HFF-Myc (cell line): Measurements from ENCODE around the gene HTN3.
"Not testable (repeated sequence)": the region's sequence is repeated elsewhere in the genome, so short reads cannot be mapped to it uniquely, and the experiment has no call there.

Experiments
- DNase-seq: peaks from one replicate; pipeline ENCODE4 v3.0.0-alpha.2; 2011; ENCODE audit warnings: low read depth; ENCODE audit errors: extremely low read depth
- H3K4me3 ChIP-seq: replicated peaks from 2 replicates; pipeline ENCODE4 v1.5.1; 2011; ENCODE audit warnings: low read depth, mild to moderate bottlenecking, control low read depth, low read length
- CTCF ChIP-seq: IDR thresholded peaks from 2 replicates; pipeline ENCODE4 v1.5.1; 2012; ENCODE audit warnings: mild to moderate bottlenecking, low read depth, low read length, control low read depth; ENCODE audit errors: missing control alignments

HTN3 gene

GRCh38 chr4:70028159-70028558, at the start of gene HTN3:
HTN3 (plus strand) TSS chr4:70028459; CDS start chr4:70030741, 2,282 bp downstream.
- DNase-seq, H3K4me3 ChIP-seq: not testable (repeated sequence)

- no peak for TF ChIP-seq CTCF
- DNase-seq, result no peak
- H3K4me3 ChIP-seq, result no peak overlapping the region
These were observed 44.2 kb upstream of the HTN3 start for GRCh38 chr4:69984030-69984443.

- DNase-seq, result no peak
- no peak for TF ChIP-seq CTCF
- H3K4me3 ChIP-seq, result no peak overlapping the region
These were observed 41.6 kb upstream of the HTN3 start for GRCh38 chr4:69986663-69987062.

GRCh38 chr4:69991016-69991415, 37.2 kb upstream of the HTN3 start:
- no peak for DNase-seq
- no peak for TF ChIP-seq CTCF
- no peak overlapping the region for H3K4me3 ChIP-seq

- no peak for DNase-seq
- H3K4me3 ChIP-seq, result no peak overlapping the region
- no peak for TF ChIP-seq CTCF
These were observed 33.5 kb upstream of the HTN3 start for GRCh38 chr4:69994782-69995181.

- no peak for DNase-seq
- no peak within 1 kb of the TSS for H3K4me3 ChIP-seq
- no peak for TF ChIP-seq CTCF
These were observed 32.7 kb upstream of the HTN3 start, which contains the start of gene STATH for GRCh38 chr4:69995526-69996016. STATH (plus strand) TSS chr4:69995966; CDS start chr4:69998438, 2,472 bp downstream.

GRCh38 chr4:69999420-69999819, 28.8 kb upstream of the HTN3 start:
- H3K4me3 ChIP-seq, result no peak overlapping the region
- no peak for DNase-seq
- TF ChIP-seq CTCF, result no peak
